Measurements from ENCODE around the gene IFT52. TPM values are rescaled to one million over a fixed set of nuclear protein-coding genes. Genes with fewer than 3 reads are reported as not detected.

The IFT52 gene
- total RNA-seq, 4 donors from 2014 or later: 20.1 to 40.4 (median 28.7) TPM

DNA sequence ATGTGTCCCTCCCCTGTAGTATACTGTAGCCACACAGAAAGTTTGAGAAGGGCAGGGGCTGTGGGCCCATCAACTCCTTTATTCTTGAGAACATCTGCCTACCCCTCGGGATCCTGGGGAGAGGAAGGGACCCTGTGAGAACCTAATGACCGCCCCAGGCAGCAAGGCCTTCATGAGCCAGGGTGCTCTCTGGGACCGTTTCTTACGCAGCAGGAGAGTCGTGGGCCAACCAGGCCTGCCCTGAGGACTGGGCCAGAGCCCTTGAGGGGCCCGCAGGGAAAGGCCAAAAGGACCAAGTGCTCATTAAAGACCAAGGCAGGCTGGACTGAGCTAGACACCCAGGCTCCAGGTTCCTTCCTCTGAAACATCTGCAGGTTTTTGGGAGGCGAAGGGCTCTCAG is 26.7 kb upstream of the IFT52 start:
- intact Hi-C loops (cut with DNase I): no loop called here
- Histone ChIP-seq H3K27me3 (no peaks in the 10 kb centered on the region), H3K4me3 (replicated peaks in 1 of 3) (no peak overlapping the region), H3K9me3 (no peaks in the 10 kb centered on the region), H3K36me3 (no peaks in the 10 kb centered on the region), H3K27ac (no peak overlapping the region), H3K4me1 (no peaks in the 10 kb centered on the region)
- no peak for TF ChIP-seq POLR2A (IDR thresholded peaks at IDR 0.05)
- TF ChIP-seq, protein P1, sequence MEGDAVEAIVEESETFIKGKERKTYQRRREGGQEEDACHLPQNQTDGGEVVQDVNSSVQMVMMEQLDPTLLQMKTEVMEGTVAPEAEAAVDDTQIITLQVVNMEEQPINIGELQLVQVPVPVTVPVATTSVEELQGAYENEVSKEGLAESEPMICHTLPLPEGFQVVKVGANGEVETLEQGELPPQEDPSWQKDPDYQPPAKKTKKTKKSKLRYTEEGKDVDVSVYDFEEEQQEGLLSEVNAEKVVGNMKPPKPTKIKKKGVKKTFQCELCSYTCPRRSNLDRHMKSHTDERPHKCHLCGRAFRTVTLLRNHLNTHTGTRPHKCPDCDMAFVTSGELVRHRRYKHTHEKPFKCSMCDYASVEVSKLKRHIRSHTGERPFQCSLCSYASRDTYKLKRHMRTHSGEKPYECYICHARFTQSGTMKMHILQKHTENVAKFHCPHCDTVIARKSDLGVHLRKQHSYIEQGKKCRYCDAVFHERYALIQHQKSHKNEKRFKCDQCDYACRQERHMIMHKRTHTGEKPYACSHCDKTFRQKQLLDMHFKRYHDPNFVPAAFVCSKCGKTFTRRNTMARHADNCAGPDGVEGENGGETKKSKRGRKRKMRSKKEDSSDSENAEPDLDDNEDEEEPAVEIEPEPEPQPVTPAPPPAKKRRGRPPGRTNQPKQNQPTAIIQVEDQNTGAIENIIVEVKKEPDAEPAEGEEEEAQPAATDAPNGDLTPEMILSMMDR (IDR thresholded peaks at IDR 0.05): no peak
- WGBS, 2 donors: 94 to 97% methylated on average over 6 to 7 of the region's 7 CpGs
- no peak for DNase-seq

DNA sequence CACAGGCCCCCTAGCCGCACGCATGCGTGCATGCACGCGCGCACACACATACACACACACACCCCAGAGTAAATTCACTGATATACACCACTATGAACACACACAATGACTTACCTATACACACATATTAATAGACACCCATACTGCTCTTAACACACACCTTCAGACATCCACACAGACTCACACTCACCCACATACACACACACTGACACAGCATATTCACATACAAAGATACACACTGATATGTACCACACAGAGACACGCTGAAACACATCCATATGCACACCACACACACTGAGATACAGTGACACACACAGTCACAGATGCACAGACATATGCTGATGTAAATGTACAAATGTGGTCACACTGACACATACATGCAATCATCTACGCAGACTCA is 26.3 kb upstream of the IFT52 start:
- H3K27ac ChIP-seq: no peak overlapping the region
- TF ChIP-seq POLR2A (IDR thresholded peaks at IDR 0.05): no peak
- TF ChIP-seq, protein P1 (IDR thresholded peaks at IDR 0.05): no peak
- H3K9me3 ChIP-seq: no peaks in the 10 kb centered on the region
- no peak for DNase-seq
- H3K27me3 ChIP-seq: no peaks in the 10 kb centered on the region
- 96 to 97% methylated on average over 8 of the region's 8 CpGs for WGBS, 2 donors
- no peaks in the 10 kb centered on the region for H3K4me1 ChIP-seq
- intact Hi-C loops (cut with DNase I): no loop called here
- H3K4me3 ChIP-seq (replicated peaks in 1 of 3): no peak overlapping the region
- no peaks in the 10 kb centered on the region for H3K36me3 ChIP-seq

DNA sequence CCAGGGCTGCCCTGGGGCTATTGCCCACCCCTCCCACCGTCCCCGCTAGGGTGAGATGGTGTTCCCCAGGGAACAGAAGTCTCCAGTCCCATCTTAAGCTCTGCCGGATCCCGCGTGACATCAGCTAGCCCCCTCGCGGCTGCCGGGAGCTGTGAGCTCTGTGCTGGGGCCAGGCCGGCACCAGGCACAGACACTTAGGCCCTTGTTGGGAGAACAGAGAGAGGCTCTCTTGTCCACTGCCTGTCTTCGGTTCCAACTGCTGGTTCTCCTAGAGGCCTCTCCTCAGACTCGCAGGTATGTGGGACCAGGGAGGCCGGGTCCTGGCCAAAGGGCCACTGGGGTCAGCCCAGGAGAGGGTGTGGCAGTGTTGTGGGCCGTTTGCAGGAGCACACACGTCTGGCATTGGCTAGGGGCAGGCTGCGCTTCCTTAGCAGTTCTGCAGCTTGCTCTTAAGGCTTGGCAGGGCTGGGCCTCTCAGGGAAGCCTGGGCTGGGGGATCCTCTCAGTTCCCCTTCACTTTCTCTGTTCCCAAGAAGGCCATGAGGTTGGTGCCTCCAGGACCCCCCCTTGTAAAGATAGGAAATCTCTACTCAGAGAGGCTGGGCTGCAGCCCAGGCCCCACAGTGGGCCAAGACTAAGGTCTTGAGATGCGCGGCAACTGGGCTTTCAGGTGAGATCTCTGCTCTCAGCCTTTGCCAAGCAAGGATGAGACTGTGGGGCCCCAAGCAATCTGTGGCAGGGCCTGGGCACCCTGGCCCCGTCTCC is 25.6 kb upstream of the IFT52 start:
- TF ChIP-seq, protein P1 (IDR thresholded peaks at IDR 0.05): no peak
- no peak for TF ChIP-seq POLR2A (IDR thresholded peaks at IDR 0.05)
- no peak for DNase-seq
- H3K36me3 ChIP-seq: no peaks in the 10 kb centered on the region
- H3K27me3 ChIP-seq: no peaks in the 10 kb centered on the region
- WGBS, 2 donors: 63% methylated on average over 5 to 6 of the region's 18 CpGs
- H3K27ac ChIP-seq: no peak overlapping the region
- no peaks in the 10 kb centered on the region for H3K4me1 ChIP-seq
- intact Hi-C loops (cut with DNase I): no loop called here
- no peaks in the 10 kb centered on the region for H3K9me3 ChIP-seq
- no peak overlapping the region for H3K4me3 ChIP-seq (replicated peaks in 1 of 3)

DNA sequence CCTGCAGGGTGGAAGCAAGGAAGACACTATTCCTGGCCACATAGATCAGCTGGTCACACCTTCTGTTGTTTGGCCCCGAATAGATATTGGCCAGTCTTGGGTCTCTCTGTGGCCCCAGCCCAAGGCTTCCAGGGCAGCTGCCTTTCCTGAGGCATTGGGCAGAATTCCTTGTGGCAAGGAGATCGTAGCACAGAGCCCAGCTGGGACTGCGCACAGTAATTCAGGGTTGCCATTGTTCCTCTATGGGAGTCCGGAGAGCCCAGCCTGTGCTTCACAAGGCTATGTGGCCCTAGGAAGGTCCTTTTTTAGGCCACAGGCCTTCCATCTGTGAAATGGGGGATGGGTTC is 25.0 kb upstream of the IFT52 start:
- Histone ChIP-seq H3K4me1 (no peaks in the 10 kb centered on the region), H3K27me3 (no peaks in the 10 kb centered on the region), H3K9me3 (no peaks in the 10 kb centered on the region), H3K36me3 (no peaks in the 10 kb centered on the region), H3K27ac (no peak overlapping the region), H3K4me3 (replicated peaks in 1 of 3) (no peak overlapping the region)
- intact Hi-C loops (cut with DNase I): no loop called here
- WGBS, 2 donors: 87% methylated on average over 3 of the region's 4 CpGs
- TF ChIP-seq, protein P1 (IDR thresholded peaks at IDR 0.05): no peak
- TF ChIP-seq POLR2A (IDR thresholded peaks at IDR 0.05): no peak
- DNase-seq: no peak

DNA sequence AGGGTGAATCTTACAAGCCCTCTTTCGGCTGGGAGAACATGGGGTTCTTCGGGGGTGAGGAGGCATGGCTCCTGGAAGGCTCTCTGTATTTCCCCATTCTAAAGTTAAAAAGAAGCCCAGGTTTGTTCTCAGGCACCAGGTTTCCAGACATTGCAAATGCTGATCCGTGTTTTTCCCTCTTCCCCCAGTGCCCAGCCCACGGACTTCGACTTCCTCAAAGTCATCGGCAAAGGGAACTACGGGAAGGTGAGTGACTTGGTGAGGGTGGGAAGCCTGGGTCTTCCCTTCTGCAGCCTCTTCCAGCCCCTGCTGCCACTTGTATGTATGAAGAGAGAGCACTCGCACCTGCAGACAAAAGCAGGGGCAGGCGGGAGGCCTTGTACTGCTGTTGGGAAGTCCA is 23.3 kb upstream of the IFT52 start:
- DNase-seq: no peak
- Histone ChIP-seq H3K9me3 (no peaks in the 10 kb centered on the region), H3K4me1 (no peaks in the 10 kb centered on the region), H3K36me3 (no peaks in the 10 kb centered on the region), H3K4me3 (replicated peaks in 1 of 3) (no peak overlapping the region), H3K27me3 (no peaks in the 10 kb centered on the region), H3K27ac (no peak overlapping the region)
- TF ChIP-seq POLR2A (IDR thresholded peaks at IDR 0.05): no peak
- TF ChIP-seq, protein P1 (IDR thresholded peaks at IDR 0.05): no peak
- intact Hi-C loops (cut with DNase I): no loop called here
- 95 to 98% methylated on average over 9 of the region's 9 CpGs for WGBS, 2 donors
